NCI-H748 (cell line): Measurements from ENCODE around the gene RGL4.
"Not testable (repeated sequence)": the region's sequence is repeated elsewhere in the genome, so short reads cannot be mapped to it uniquely, and the experiment has no call there.

ENCODE experiments used
- DNase-seq: peaks from one replicate; lab custom pipeline; 2025; ENCODE audit not compliant: unreplicated experiment; lab: John Stamatoyannopoulos, UW

RGL4 gene

GRCh38 chr22:23728108-23728507 lies 37.3 kb downstream of the RGL4 start:
- DNase-seq: not testable (repeated sequence)

GRCh38 chr22:23737696-23738095 lies 46.9 kb downstream of the RGL4 start:
- DNase-seq: no peak

- DNase-seq: no peak
These were observed 51.9 kb downstream of the RGL4 start for GRCh38 chr22:23742505-23743264.

- DNase-seq: no peak
These were observed 52.5 kb downstream of the RGL4 start for GRCh38 chr22:23743303-23743705.

GRCh38 chr22:23744001-23744400 lies 53.2 kb downstream of the RGL4 start:
- DNase-seq: no peak

GRCh38 chr22:23744485-23744884 lies 53.7 kb downstream of the RGL4 start:
- DNase-seq: no peak

GRCh38 chr22:23745791-23746190 lies 55.0 kb downstream of the RGL4 start:
- DNase-seq: no peak
